Skeletal muscle tissue (tissue), 4 donors: ENCODE data around the gene CLDN7. TPM values are rescaled to one million over a fixed set of nuclear protein-coding genes. Genes with fewer than 3 reads are reported as not detected.

Experiments used
- H3K27ac ChIP-seq: one replicate; pipeline ENCODE4 v1.7.0; 2013; ENCODE audit warnings: mild to moderate bottlenecking, low read depth, low read length, inconsistent platforms
- H3K27me3 ChIP-seq, 3 donors: one replicate each; pipeline ENCODE4 v1.7.0; 2013; ENCODE audit warnings: low read length in 3 of 3; ENCODE audit not compliant: control insufficient read depth in 3 of 3, insufficient read depth in 3 of 3
- H3K36me3 ChIP-seq, 3 donors: one replicate each; pipeline ENCODE4 v1.7.0; 2013; ENCODE audit warnings: low read length in 3 of 3; ENCODE audit not compliant: control insufficient read depth in 3 of 3, insufficient read depth in 3 of 3
- H3K4me1 ChIP-seq, 3 donors: one replicate each; pipeline ENCODE4 v1.7.0; 2013; ENCODE audit warnings: low read length in 3 of 3, mild to moderate bottlenecking in 3 of 3; ENCODE audit not compliant: control insufficient read depth in 3 of 3, insufficient read depth in 3 of 3
- H3K4me3 ChIP-seq, 3 donors: one replicate each; pipeline ENCODE4 v1.7.0; 2013; ENCODE audit warnings: low read length in 3 of 3
- H3K9ac ChIP-seq, 3 donors: one replicate each; pipeline ENCODE4 v1.7.0; 2013; ENCODE audit warnings: low read length in 3 of 3, mild to moderate bottlenecking in 3 of 3, moderate library complexity in 2 of 3, low read depth in 1 of 3
- H3K9me3 ChIP-seq, 3 donors: one replicate each; pipeline ENCODE4 v1.7.0; 2013; ENCODE audit warnings: low read length in 3 of 3; ENCODE audit not compliant: control insufficient read depth in 3 of 3
- total RNA-seq: library from RNA; depleted of rRNA; stranded (reverse); fragments of >200 nt; gene quantifications from one replicate; pipeline ENCODE4 v1.2.3, GENCODE V29; 2014
- donor health status: Osteomylitis.

CLDN7 gene
- total RNA-seq, 1 donor from 2014 or later, result not detected

DNA sequence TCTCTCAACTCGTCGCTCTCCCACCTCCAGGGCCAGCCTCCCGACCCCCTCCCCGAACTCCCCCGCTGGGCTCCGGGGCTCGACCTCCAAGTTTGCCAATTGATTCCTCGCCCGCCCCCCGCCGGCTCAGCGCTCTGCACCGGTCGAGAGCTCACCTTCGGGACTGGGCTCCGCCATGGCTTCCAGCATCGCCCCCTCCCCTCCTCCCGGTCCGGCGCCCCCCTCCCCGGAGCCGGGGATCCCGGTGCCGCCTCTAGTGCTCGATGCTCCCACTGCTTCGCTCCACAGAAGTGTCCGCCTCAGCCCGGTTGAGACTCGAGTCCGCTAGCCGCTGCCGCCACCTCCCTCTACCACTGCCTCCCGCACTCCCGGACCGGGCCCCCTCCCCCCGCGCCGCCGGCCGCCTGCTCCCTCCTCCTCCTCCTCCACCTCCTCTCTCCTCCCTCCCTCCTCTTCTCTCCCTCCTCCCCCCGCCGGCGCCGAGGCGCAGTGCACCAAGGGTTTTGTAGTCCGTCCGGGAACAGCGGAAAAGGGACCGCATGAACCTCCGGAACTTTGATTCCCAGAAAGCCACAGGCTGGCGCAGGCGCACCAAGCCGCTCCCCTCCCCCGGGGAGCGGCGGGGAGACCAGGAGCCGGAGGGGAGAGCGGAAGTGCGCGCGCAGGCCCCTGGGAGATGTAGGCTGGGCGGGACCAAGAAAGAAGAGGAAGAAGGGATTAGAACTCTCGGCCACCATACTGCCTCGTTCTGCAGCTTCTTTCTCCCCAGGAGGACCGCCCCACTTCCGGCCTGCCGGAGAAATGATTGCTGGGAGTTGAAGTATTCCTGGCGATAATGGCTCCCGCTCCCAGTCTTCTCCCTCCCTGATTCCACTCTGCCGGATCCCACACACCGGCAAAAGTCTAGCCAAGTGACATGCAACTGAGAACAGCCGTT, 22.9 kb downstream of the CLDN7 start, which contains the start of gene PHF23:
Gene PHF23 (minus strand): TSS at position 367 of the 937 bp plus-strand sequence. CDS start 178 bp downstream, at position 189.
- Histone ChIP-seq H3K36me3 (peaks cover 17 to 34% (median 29%) of the 10 kb centered on the region in 3 donors), H3K4me1 (peaks cover 36 to 48% (median 37%) of the 10 kb centered on the region in 3 donors), H3K27me3 (no peaks in the 10 kb centered on the region), H3K27ac (peak within 1 kb of the TSS; percentile 100), H3K9ac (peak within 1 kb of the TSS; percentile 96 to 99 (median 98)), H3K4me3 (peak within 1 kb of the TSS; percentile 98 to 99 (median 98)), H3K9me3 (no peaks in the 10 kb centered on the region)

GRCh38 chr17:7238420-7239090, 23.7 kb downstream of the CLDN7 start:
- H3K9ac ChIP-seq, result peak overlapping the region; percentile 89 to 98 (median 96)
- peaks cover 12 to 29% (median 23%) of the 10 kb centered on the region in 3 donors for H3K36me3 ChIP-seq
- H3K4me3 ChIP-seq, result peak overlapping the region; percentile 86 to 91 (median 88)
- peak overlapping the region; percentile 97 for H3K27ac ChIP-seq
- H3K9me3 ChIP-seq, result no peaks in the 10 kb centered on the region
- H3K27me3 ChIP-seq, result no peaks in the 10 kb centered on the region
- H3K4me1 ChIP-seq, result peaks cover 38 to 46% (median 38%) of the 10 kb centered on the region in 3 donors

DNA sequence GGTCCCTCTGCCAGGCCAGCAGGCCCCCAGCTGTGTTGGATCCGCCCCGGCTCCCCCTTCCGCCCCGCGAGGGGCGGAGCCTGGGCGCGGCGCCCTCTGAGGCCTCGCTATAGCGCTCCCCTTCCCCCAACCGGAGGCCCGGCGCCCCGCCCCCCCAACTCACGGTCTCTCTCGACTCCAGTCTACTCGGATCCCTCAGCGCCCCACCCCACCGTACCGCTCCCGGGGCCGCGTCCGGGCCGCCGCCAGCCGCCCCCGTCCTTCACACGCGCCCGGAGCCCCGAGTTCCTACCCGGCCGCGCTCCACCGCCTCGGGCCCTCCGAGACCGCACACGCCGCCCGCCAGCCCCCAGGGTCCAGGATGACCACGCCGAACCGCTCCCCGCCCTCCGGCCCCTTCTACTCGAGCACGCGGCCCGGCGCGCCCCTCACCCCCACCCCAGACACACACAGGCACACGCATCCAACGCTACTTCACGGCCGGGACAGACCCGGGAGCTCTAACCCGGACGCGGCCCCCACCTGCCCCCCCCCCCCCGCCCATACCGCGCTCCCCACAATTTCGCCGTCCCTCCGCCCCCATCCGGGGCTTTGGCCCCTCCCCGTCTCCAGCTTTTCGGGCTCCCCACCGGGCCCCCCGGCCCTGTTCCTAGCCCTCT, 24.4 kb downstream of the CLDN7 start:
- Histone ChIP-seq H3K36me3 (peaks cover 12 to 29% (median 21%) of the 10 kb centered on the region in 3 donors), H3K4me3 (peak overlapping the region in 2 of 3 donors; percentile 75 to 86), H3K4me1 (peaks cover 39 to 47% (median 40%) of the 10 kb centered on the region in 3 donors), H3K9ac (peak overlapping the region; percentile 40 to 98 (median 89)), H3K9me3 (no peaks in the 10 kb centered on the region), H3K27me3 (no peaks in the 10 kb centered on the region), H3K27ac (peak overlapping the region; percentile 97)

- H3K9me3 ChIP-seq, result no peaks in the 10 kb centered on the region
- H3K27ac ChIP-seq, result peak overlapping the region; percentile 97
- H3K4me3 ChIP-seq, result peak overlapping the region in 2 of 3 donors; percentile 1 to 86
- H3K36me3 ChIP-seq, result peaks cover 12 to 29% (median 21%) of the 10 kb centered on the region in 3 donors
- H3K9ac ChIP-seq, result peak overlapping the region; percentile 40 to 73 (median 63)
- H3K4me1 ChIP-seq, result peaks cover 40 to 53% (median 44%) of the 10 kb centered on the region in 3 donors
- H3K27me3 ChIP-seq, result no peaks in the 10 kb centered on the region
These were observed 25.0 kb downstream of the CLDN7 start for GRCh38 chr17:7237266-7237760.

DNA sequence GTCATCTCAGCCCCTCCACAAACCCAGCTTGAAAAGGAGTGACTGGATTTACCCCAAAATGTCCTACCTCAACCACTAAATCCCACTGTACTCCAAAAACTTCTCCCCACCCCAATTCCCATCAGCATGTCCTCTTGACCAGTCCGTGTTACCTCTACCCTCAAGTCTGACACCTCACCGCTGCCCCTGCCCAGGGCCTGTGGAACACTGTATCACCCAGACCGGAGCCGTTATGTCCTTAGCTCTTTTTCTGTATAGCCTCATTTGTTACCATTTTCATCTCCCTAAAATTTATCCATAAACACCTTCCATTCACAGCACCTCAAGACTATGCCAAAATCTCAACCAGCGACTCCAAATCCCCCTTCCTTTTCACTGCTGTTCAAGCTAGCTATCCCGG, 25.5 kb downstream of the CLDN7 start:
- Histone ChIP-seq H3K9ac (no peak overlapping the region), H3K4me3 (no peak overlapping the region), H3K4me1 (peaks cover 40 to 55% (median 46%) of the 10 kb centered on the region in 3 donors), H3K9me3 (no peaks in the 10 kb centered on the region), H3K36me3 (peaks cover 12 to 29% (median 21%) of the 10 kb centered on the region in 3 donors), H3K27me3 (no peaks in the 10 kb centered on the region), H3K27ac (peak overlapping the region; percentile 97)

- no peak overlapping the region for H3K27ac ChIP-seq
- H3K9ac ChIP-seq, result no peak overlapping the region
- peaks cover 34 to 49% (median 40%) of the 10 kb centered on the region in 3 donors for H3K4me1 ChIP-seq
- H3K27me3 ChIP-seq, result no peaks in the 10 kb centered on the region
- H3K9me3 ChIP-seq, result no peaks in the 10 kb centered on the region
- no peak overlapping the region for H3K4me3 ChIP-seq
- peaks cover 10 to 27% (median 17%) of the 10 kb centered on the region in 3 donors for H3K36me3 ChIP-seq
These were observed 26.3 kb downstream of the CLDN7 start for GRCh38 chr17:7235693-7236665.

GRCh38 chr17:7234083-7234951, 28.0 kb downstream of the CLDN7 start, which contains the start of gene DVL2:
DVL2 (minus strand) TSS chr17:7234517; CDS start chr17:7234262, 255 bp downstream.
- Histone ChIP-seq H3K4me3 (peak within 1 kb of the TSS; percentile 81 to 94 (median 87)), H3K36me3 (peaks cover 15 to 29% (median 22%) of the 10 kb centered on the region in 3 donors), H3K9me3 (no peaks in the 10 kb centered on the region), H3K4me1 (peaks cover 21 to 35% (median 28%) of the 10 kb centered on the region in 3 donors), H3K9ac (peak within 1 kb of the TSS; percentile 87 to 93 (median 91)), H3K27ac (peak within 1 kb of the TSS; percentile 81), H3K27me3 (no peaks in the 10 kb centered on the region)

GRCh38 chr17:7233701-7234082, 28.6 kb downstream of the CLDN7 start:
- peak overlapping the region; percentile 81 for H3K27ac ChIP-seq
- no peaks in the 10 kb centered on the region for H3K9me3 ChIP-seq
- H3K4me1 ChIP-seq, result peaks cover 21 to 35% (median 28%) of the 10 kb centered on the region in 3 donors
- peak overlapping the region; percentile 86 to 93 (median 91) for H3K9ac ChIP-seq
- peaks cover 21 to 34% (median 28%) of the 10 kb centered on the region in 3 donors for H3K36me3 ChIP-seq
- H3K4me3 ChIP-seq, result peak overlapping the region; percentile 81 to 94 (median 87)
- H3K27me3 ChIP-seq, result no peaks in the 10 kb centered on the region
